Activated T-cell treated with anti-CD3 and anti-CD28 coated beads for 1 hour (primary cell): Measurements from ENCODE around the gene YPEL3.
A peak's percentile ranks its signal among the peaks of the same experiment; 100 is the strongest.

Experiments used
- DNase-seq: peaks from one replicate; pipeline ENCODE4 v3.0.0-alpha.2; 2020; ENCODE audit warnings: low read depth

Gene YPEL3

DNA sequence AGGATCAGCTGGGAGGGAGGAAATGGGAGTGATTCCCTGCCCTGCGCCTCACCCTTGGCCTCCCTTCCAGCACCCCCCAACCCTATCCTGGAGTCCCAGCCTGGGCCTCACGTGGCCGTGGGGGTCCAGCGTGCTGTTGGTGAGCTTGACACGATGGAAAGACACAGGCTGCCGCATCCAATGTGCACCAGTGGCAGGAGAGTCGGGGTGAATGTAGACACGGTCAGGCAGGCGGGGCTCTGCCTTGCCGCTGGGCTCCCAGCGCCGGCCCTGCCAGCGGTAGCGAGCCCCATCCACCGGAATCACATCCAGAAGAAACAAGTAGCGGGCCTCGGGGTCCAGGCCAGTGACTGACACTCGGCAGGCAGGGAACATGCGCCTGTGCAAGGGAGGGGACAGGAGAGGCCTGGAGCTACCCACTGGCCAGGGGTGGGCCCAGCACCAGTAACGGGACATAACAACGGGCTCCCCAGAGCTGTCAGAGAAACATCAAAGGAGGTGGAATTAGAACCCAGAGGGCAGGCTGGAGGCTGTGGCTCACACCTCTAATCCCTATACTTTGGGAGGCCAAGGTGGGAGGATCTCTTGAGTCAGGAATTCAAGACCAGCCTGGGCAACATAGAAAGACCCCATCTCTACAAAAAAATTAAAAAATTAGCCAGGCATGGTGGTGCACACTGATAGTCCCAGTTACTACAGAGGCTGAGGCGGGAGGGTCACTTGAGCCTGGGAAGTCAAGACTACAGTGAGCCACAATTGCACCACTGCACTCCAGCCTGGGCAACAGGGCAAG, 7.0 kb downstream of the YPEL3 start:
- DNase-seq, result no peak

DNA sequence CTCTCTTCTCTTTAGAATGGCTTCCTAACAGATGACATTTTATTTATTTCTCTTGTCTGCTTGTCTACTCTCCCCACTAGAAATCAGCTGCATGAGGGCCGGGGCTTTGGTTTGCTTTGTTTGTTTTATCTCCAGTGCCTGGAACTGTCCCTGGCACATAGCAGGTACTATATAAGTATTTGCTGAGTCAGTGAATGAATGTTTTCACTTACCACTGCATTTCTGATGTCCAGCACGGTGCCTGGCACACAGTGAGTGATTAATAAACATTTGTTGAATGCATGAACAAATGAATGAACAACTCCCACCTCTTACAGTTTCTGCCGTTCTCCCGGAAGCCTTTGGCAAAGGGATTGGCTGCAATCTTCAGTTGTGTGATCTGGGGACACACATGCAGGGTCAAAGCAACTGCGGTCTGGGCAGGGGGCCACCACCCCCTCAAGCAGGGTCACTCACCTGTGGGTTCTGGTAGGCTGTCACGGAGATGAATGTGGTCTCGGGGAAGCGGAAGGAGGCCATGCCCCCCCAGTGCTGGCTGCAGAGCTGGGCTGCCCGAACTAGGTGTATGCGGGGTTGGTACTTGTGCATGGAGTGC, 7.7 kb downstream of the YPEL3 start:
- no peak for DNase-seq

DNA sequence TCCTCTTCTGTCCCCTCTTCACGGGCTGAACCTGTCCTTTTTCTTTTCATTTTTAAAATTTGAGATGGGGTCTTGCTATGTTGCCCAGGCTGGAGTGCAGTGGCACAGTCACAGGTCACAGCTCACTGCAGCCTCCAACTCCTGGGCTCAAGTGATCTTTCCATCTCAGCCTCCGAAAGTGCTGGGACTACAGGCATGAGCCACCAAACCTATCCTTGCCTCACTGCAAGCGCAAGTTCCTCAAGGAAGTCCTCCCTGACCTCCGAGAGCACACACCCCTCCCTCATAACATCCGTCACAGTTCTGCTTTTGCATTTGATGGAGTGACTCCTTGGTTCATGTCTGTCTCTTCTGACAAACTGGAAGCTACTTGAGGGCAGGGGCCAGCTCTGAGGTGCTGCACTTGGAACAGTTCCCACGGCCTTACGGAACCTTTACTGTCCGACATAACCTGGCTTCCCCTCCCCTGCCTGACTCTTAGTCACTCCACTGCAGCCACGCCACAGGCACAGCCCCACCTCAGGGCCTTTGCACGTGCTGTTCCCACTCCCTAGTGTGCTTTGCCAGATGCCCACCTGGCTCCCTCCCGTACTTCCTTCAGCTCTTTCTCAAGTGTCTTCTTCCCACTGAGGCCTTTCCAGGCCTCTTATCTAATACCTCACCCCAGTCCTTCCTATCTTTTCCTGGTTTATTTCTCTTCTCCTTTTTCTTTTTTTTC, 8.7 kb downstream of the YPEL3 start:
- no peak for DNase-seq

DNA sequence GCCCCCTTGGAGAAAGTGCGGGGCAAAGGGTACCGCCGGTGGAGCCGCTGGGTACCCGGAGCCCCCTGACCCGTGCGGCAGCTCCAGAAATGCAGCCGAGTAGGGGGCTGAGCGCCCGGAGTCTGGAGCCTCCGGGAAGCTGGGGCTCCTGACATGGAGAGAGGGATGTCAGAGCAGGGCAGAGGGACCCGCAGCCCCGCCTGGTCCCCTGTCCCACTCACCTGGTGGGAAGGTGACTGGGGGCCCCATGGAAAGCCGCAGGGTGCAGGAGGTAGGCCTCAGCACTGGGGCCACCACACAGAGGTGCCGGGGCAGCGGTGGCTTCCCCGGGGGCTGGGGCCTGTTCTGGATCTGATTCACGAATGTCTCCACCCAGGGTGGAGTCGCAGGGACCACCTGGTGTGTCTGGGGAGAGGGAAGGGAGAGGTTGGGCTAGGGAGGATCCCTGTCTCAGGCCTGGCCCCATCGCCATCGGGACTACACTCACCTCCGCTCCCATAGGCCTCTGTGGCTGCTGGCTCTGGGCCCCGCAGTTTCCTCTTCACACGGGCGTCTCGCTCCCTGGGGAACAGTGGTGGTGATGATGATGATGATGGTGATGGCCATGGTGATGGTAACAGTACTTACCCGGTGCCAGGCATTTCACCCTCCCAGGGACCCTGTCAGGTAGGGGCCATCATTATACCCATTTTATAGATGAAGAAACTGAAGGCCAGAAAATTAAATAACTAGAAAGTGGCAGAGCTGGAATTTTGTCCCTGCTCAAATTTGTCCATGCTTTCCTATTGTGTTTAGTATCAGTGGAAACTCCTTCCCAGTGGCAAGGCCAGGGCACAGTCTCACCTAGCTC, 9.5 kb downstream of the YPEL3 start:
- DNase-seq, result no peak

DNA sequence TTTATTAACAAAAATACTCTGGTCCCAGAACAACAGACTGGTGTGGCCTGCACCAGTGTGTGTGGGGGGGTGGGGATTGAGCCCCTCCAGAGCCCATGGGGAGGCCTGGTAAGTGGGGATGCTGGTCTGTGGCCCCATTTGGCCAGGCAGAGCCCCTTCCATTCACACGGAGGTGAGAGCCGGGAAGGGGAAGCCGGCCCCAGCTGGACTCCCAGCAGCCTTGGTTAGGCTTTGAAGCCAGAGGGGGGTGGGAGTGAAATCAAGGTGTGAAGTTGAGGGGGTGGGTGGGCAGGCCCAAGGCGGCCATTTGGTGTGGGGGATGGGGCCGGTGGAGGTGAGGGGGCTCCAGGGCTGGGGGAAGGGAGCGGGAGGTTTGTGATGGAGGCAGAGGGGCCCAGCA, 10.2 kb downstream of the YPEL3 start:
- DNase-seq, result no peak

DNA sequence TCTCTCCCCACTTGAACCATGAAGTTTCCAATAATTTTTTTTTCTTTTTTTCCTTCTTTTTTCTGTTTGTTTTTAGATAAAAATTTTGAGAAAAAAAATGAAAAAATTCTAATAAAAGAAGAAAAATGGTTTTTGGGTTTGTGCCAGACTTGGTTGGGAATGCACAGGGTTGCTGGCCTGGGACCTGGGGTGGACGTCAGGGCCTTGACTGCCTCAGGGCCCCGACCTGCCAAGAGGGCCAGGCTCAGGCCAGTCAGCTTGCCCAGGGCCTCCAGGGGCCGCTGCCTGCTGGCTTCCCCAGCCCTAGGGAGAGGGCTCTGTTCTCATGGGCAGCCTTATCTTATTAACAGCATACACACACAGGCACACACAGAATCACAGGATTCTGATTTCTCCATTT, 10.8 kb downstream of the YPEL3 start:
- no peak for DNase-seq

DNA sequence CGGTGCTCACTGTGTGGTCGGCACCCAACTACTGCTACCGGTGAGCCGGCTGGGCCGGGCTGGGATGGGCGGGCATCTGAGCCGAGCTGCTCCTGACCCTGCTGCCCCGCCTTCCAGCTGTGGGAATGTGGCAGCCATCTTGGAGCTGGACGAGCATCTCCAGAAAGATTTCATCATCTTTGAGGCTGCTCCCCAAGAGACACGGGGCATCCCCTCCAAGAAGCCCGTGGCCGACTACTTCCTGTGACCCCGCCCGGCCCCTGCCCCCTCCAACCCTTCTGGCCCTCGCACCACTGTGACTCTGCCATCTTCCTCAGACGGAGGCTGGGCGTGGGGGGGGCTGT, 11.2 kb downstream of the YPEL3 start:
- DNase-seq, result no peak

DNA sequence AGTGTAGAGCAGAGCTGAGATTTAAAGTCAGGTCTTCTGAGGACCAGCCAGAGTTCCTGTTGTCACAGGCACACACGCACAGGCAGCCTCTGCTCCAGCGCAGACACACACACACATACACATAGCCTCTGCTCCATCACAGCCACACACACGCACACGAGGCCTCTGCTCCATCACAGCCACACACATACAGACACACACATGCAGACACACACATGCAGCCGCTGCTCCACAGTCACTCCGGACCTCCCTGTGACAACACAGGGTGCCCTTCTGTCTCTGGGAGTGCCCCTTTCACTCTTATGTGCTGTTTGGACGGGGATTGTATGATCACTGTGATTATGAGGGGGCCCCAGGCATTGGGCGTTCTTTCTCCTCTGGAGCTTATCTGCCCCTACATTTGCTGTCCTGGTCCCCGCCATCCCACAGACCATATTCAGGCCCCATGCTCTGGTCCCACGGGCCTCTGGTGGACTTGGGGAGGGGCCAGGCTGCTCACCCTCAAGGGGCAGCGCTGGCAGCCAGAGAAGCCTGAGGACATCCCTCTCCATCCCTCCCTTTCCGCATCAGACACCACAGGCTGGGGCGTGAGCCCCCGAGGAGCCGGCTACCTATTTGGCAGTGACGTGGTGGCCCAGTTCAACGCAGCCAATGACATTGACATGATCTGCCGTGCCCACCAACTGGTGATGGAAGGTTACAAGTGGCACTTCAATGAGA, 11.8 kb downstream of the YPEL3 start:
- DNase-seq, result no peak

DNA sequence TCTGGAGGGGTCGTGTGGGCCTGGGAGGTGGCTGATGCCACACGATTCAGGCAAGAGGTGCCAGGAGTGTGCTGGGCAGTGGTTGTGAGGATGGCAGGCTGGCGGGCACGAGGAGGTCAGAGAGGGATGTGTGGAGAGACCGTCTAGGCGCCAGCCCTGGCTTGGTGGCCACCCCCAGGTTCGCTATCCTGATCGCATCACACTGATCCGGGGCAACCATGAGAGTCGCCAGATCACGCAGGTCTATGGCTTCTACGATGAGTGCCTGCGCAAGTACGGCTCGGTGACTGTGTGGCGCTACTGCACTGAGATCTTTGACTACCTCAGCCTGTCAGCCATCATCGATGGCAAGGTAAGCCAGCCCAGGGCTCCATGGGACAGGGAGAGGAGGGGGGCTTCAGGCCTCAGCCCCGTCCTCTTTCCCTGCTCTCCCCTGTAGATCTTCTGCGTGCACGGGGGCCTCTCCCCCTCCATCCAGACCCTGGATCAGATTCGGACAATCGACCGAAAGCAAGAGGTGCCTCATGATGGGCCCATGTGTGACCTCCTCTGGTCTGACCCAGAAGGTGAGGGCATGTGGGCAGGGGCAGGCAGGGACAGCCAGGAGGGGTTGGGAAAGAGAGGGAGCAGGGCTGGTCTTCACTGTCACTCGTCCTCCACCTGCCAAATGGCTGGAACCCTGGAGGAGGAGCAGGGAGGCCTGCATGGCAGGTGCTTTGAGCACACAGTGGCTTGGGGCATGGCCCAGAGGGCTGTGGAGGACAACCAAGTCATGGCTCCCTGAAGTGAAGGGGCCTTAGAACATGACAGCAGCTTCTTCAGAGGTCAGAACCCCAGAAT, 12.6 kb downstream of the YPEL3 start:
- no peak for DNase-seq

DNA sequence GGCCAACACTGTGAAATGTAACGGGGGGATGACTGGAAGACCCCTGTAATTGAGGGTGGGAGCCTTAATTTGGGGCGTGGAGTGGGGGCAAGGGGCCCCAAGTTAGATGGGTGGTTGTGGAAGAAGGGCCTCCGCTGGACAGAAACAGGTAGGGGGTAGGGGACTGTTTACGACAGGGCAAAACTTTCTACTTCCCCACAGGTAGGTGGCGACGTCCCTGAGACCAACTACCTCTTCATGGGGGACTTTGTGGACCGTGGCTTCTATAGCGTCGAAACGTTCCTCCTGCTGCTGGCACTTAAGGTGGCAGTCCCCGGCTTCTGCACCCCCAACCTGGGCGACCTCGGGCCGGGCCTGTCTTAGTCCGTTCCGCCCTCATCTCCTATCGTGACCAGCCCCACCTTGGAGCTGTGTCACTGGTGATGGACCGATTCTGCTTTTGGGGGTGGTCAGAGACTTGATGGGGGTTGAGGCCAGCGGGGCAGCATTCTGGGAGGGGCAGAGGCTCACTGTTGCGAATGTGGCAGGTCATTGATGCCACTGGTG, 13.4 kb downstream of the YPEL3 start:
- no peak for DNase-seq

DNA sequence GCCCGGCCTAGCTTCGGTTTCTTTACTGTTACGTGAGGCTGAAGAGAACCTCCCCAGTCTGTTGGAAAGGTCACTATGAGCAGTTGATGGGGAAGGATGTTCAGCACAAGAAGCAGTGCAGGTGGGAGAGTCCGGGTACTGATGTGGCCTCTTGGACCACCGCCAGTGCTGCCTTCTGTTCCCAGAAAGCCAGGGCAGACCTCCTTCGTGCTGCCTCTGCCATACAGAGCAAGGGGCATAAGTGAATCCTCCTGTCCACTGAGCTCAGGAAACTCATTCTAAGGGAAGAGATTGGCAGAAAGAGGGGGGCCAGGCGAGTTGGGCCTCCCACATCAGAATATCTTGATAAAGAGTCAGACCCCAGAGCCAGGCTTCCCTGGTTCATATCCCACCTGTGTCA, 16.5 kb downstream of the YPEL3 start:
- DNase-seq, result no peak

DNA sequence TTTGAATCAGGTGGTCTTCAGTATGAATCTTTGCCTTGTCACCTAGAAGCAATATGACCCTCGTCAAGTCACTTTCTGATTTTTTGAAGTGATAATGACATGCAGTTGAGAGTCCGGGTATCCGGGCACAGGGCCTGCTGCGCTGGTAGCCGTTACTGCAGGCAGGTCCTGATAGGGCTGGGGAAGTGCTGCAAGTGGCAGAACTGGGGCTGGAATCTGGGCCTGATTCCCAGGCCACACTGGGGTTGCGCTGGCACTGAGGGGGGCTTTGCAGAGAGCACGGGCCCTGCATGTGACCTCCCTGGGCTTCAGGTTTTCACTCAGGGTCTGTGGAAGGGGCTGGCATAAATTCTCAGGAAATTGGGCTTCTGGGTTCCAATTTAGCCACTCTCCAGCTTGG, 17.3 kb downstream of the YPEL3 start:
- no peak for DNase-seq

DNA sequence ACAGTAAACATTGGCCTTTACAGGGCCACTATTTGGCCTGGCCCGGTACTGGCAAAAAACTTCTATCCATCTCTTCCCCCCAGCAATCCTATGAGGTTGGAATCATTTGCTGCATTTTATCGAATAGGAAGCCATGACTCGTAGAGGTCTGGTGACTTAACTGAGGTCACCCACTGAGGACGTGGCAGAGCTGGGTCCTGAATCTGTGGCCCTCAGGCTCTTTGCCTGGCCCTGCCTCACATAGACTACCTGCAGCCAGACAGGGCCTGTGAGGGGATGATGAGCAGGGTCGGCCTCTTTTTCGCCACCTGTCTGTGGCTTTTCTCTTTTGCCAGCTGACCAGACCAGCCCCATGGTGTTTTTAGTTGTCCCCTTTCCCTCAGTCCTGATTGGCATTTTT, 18.4 kb downstream of the YPEL3 start:
- no peak for DNase-seq

DNA sequence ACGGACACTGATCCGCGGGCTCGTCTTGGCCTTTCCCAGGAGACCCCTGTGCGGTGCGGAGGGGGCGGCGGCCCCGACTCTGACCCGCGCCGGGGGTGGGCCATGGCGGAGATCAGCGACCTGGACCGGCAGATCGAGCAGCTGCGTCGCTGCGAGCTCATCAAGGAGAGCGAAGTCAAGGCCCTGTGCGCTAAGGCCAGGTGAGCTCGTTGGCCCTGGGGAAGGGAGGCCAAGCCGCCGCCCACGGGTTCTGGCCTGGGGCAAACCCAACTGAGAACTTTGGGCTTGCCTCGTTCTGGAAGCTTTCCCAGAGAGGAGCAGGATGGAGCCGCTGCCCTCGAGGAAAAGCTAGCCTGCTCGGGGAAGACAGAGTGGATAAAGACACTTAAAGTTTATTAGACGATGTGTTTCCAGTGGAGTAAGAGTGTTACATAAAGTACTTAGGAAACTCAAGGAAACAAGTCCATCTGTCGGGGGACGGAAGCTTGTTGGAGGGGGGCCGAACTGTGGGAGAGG, 19.7 kb downstream of the YPEL3 start:
- no peak for DNase-seq

DNA sequence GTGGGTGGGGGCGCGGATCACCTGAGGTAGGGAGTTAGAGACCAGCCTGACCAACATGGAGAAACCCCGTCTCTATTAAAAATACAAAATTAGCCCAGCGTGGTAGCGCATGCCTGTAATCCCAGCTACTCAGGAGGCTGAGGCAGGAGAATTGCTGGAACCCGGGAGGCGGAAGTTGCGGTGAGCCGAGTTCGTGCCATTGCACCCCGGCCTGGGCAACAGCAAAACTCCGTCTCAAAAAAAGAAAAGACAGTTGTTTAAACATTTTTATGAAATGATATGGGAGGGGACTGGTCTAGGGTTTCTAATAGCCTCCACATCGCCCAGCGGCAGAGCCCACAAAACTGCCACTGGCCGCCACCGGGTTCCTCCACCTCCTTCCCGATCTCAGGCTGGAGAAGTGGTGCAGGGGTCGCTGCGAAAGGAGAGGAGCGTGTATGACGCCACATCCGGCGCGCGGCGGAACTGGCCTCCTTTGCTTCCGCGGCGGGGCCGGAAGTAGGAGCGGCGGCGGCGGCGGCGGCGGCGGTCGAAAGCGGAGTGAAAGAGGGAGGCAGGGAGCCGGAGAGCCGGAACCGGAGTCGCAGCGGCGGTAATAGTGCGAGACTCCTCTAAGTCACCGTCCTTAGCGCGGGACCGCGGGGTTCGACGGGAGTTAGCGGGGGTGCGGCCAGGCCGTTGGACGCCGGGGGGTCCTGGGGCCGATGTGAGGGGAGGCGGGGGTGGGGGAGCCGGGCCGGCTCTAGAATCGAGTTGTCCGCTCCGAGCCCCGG, 20.3 kb downstream of the YPEL3 start, which contains the start of gene PPP4C:
TSS of gene PPP4C (plus strand) at position 492 of the 773 bp plus-strand sequence. CDS start 384 bp downstream, outside the sequence.
- DNase-seq, result peak; percentile 81

DNA sequence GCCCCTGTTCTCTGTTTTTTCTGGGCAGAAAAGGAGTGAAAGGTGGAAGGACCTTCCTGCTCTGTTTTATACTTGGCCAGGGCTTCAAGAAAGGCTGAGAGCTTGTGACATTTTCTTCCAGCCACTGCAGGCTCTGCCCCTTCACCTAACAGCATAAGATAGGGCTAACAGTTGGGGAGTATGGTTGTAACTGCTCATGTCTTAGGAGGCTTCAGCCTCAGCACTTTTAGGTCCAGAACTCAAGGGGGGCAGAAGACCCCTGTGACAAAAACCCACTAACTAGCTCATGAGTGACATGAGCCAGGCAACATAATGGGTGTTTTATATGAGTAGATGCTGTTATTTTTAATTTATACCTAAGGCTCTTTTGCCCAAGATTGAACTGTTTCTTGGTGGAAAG, 25.5 kb downstream of the YPEL3 start:
- no peak for DNase-seq

DNA sequence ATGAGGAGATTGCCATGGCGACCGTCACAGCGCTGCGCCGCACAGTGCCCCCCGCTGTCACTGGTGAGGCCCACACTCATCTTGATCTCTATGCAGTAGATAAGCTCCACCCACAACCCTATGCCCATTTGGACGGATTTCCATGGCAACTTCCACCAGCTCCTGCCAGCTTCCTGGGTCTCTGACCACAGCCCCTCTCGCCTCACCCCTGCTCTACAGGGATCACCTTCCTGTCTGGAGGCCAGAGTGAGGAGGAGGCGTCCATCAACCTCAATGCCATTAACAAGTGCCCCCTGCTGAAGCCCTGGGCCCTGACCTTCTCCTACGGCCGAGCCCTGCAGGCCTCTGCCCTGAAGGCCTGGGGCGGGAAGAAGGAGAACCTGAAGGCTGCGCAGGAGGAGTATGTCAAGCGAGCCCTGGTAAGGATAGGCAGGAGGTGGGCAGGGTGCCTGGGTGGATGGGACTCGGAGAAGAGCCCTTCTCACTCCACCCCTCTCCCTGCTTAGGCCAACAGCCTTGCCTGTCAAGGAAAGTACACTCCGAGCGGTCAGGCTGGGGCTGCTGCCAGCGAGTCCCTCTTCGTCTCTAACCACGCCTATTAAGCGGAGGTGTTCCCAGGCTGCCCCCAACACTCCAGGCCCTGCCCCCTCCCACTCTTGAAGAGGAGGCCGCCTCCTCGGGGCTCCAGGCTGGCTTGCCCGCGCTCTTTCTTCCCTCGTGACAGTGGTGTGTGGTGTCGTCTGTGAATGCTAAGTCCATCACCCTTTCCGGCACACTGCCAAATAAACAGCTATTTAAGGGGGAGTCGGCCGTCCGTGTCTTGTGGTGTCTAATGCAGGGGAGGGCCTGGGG, 26.2 kb downstream of the YPEL3 start:
- no peak for DNase-seq
